Tibial artery (tissue), 4 donors: ENCODE measurements around the gene OR10A2.

Experiments
- DNase-seq, 2 donors: peaks; one replicate each; pipeline ENCODE4 v3.0.0-alpha.2; 2019
- H3K27ac ChIP-seq, 2 donors: fragments of 200-600 bp; sonication (generic) in 1 of 2; 1 replicate in 1 of 2; 2 replicates in 1 of 2; pipeline ENCODE4 v1.5.1; 2018 to 2019; ENCODE audit warnings: mild to moderate bottlenecking in 1 of 2
- H3K27me3 ChIP-seq, 2 donors: fragments of 200-600 bp; sonication (generic) in 1 of 2; one replicate each; pipeline versions ENCODE4 v1.5.1 to v1.6.0; 2016 to 2019
- H3K36me3 ChIP-seq, 3 donors: fragments of 200-600 bp; sonication (generic) in 2 of 3; one replicate each; pipeline ENCODE4 v1.5.1; 2016 to 2019; ENCODE audit warnings: mild to moderate bottlenecking in 2 of 3
- H3K4me1 ChIP-seq, 4 donors: fragments of 200-600 bp; sonication (generic) in 2 of 4; 1 replicate in 3 of 4; 2 replicates in 1 of 4; pipeline ENCODE4 v1.5.1; 2016 to 2019
- H3K4me3 ChIP-seq, 2 donors: fragments of 200-600 bp; sonication (generic) in 1 of 2; 1 replicate in 1 of 2; 2 replicates in 1 of 2; pipeline ENCODE4 v1.5.1; 2018 to 2019; ENCODE audit warnings: mild to moderate bottlenecking in 2 of 2
- H3K9me3 ChIP-seq, 3 donors: fragments of 200-600 bp; sonication (generic) in 1 of 3; one replicate each; pipeline ENCODE4 v1.5.1; 2016 to 2019
- intact Hi-C: fragments of 100-400 bp; cut with DNase I; formaldehyde crosslinking; loops from one replicate; pipeline ENCODE4 v1.15.0; 2023; ENCODE audit warnings: low total_unique reads
- TF ChIP-seq, protein P1 (sequence below), 2 experiments: fragments of 200-600 bp in 1 of 2; fragments of 450-650 bp in 1 of 2; IDR thresholded peaks; one replicate each; pipeline ENCODE4 v1.5.1; 2017 to 2019; ENCODE audit warnings: antibody characterized with exemption in 2 of 2, mild to moderate bottlenecking in 1 of 2, moderate library complexity in 1 of 2

OR10A2 gene

DNA sequence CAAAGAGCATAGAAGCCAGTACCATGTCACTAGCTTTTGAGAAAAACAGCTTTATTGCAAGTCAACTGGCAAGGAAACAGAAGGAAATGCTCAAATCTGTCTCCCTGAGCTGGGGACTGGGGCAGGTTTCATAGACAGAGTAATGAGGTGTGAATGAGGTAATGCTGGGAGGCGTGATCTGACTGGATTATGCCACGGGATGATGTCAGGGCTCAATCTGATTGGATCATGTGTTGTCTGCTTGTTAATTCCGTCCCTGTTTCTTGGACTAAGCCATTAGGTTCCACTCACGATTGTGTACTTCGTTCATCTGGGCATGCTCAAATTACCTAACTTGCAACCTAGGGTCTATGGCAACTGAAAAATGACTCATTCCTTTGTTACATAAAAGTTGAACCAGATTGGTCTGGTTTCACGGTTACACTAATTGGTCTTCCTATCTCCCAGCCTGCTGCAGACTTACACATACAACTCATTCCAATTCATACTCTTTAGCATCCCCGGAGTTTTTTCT lies 37.6 kb upstream of the OR10A2 start:
- H3K4me1 ChIP-seq: no peaks in the 10 kb centered on the region
- no peaks in the 10 kb centered on the region for H3K27me3 ChIP-seq
- H3K36me3 ChIP-seq: no peaks in the 10 kb centered on the region
- H3K4me3 ChIP-seq: no peak overlapping the region
- no peaks in the 10 kb centered on the region for H3K9me3 ChIP-seq
- TF ChIP-seq, protein P1, sequence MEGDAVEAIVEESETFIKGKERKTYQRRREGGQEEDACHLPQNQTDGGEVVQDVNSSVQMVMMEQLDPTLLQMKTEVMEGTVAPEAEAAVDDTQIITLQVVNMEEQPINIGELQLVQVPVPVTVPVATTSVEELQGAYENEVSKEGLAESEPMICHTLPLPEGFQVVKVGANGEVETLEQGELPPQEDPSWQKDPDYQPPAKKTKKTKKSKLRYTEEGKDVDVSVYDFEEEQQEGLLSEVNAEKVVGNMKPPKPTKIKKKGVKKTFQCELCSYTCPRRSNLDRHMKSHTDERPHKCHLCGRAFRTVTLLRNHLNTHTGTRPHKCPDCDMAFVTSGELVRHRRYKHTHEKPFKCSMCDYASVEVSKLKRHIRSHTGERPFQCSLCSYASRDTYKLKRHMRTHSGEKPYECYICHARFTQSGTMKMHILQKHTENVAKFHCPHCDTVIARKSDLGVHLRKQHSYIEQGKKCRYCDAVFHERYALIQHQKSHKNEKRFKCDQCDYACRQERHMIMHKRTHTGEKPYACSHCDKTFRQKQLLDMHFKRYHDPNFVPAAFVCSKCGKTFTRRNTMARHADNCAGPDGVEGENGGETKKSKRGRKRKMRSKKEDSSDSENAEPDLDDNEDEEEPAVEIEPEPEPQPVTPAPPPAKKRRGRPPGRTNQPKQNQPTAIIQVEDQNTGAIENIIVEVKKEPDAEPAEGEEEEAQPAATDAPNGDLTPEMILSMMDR (IDR thresholded peaks at IDR 0.05): no peak
- H3K27ac ChIP-seq: no peak overlapping the region
- intact Hi-C loops: no loop called here
- no peak for DNase-seq

DNA sequence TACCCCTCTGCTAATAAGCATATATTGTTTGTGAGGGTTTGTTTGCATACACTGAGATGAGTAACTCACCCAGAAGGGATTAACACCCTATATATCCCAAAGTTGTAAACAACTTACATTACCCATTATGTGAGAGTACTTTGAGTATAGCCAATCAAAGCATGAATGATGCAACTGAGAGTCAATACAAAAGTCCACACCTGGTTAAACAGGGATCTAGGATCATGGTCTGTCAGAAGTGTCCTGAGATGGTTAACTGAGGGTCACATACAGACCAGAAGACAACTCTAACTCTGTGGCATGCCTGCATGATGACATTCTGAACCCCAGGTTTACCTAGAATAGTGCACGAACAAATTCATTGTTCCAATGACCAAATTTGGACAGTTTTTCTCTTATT lies 34.8 kb upstream of the OR10A2 start:
- TF ChIP-seq, protein P1 (IDR thresholded peaks at IDR 0.05): no peak
- H3K4me3 ChIP-seq: no peak overlapping the region
- no peaks in the 10 kb centered on the region for H3K27me3 ChIP-seq
- no peak overlapping the region for H3K27ac ChIP-seq
- no peak for DNase-seq
- intact Hi-C loops: no loop called here
- no peaks in the 10 kb centered on the region for H3K36me3 ChIP-seq
- no peaks in the 10 kb centered on the region for H3K9me3 ChIP-seq
- no peaks in the 10 kb centered on the region for H3K4me1 ChIP-seq

DNA sequence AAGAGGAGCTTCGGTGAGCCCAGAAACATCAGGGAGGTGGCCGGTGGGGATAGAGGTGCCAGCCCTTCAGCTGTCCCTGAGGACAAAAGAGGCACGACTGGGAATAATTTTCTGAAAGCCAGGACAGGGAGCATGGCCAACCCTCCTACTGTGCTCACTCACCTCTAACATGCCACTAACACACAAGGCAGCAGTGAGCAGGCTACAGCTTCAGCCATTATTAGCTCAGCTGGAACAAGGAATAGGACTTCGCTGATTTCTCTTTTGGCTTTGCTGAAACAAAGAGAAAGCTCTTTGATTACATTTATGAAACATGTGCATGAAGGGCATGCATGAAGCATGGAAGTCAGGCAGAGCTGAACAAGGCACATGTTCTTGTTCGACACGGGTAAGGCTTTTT lies 29.5 kb upstream of the OR10A2 start:
- Histone ChIP-seq H3K4me1 (no peaks in the 10 kb centered on the region), H3K36me3 (no peaks in the 10 kb centered on the region), H3K9me3 (no peaks in the 10 kb centered on the region), H3K27ac (no peak overlapping the region), H3K27me3 (no peaks in the 10 kb centered on the region), H3K4me3 (no peak overlapping the region)
- TF ChIP-seq, protein P1 (IDR thresholded peaks at IDR 0.05): no peak
- DNase-seq: no peak
- intact Hi-C loops: no loop called here

DNA sequence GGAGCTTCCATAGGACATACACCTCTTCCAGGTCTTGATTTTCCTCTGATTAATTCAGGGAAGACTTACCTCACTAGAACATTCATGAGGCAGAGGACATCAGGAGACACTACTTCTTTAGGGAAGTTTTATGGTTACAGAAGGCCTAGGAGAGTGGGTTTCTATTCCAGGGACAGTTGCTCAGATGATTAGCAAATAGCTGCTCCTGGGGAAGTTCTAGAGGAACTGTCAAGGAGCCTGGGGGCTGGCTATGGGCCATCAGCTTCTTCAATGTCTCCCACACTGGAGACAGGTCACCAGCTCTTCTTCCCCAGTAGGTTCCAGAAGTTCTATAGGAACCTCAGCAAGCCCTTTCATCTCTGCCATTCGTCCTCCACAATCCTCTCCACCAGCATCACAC lies 28.8 kb upstream of the OR10A2 start:
- intact Hi-C loops: no loop called here
- H3K27ac ChIP-seq: no peak overlapping the region
- H3K9me3 ChIP-seq: no peaks in the 10 kb centered on the region
- no peak overlapping the region for H3K4me3 ChIP-seq
- DNase-seq: no peak
- no peaks in the 10 kb centered on the region for H3K4me1 ChIP-seq
- no peaks in the 10 kb centered on the region for H3K27me3 ChIP-seq
- TF ChIP-seq, protein P1 (IDR thresholded peaks at IDR 0.05): no peak
- H3K36me3 ChIP-seq: no peaks in the 10 kb centered on the region

DNA sequence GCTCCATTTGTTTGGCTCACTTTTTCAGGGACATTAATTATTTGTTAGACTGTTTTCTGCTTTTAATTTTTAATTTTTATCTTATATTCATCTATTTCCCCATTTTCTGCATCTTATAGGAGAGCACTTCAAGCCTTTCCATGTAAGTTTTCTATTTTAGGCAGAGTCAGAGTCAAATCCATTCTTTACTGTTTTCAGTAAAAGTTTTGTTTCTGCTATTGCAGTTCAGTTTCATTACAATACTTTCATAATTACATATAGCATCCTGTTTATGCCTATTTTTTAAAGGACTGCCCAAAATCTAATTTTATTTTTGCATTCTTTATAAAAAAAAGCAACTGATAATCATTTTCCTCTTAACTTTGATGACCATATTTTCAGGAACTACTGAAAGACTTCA lies 21.2 kb upstream of the OR10A2 start:
- TF ChIP-seq, protein P1 (IDR thresholded peaks at IDR 0.05): no peak
- H3K9me3 ChIP-seq: no peaks in the 10 kb centered on the region
- H3K4me1 ChIP-seq: no peaks in the 10 kb centered on the region
- H3K4me3 ChIP-seq: no peak overlapping the region
- DNase-seq: no peak
- intact Hi-C loops: no loop called here
- H3K27me3 ChIP-seq: no peaks in the 10 kb centered on the region
- H3K27ac ChIP-seq: no peak overlapping the region
- H3K36me3 ChIP-seq: no peaks in the 10 kb centered on the region

DNA sequence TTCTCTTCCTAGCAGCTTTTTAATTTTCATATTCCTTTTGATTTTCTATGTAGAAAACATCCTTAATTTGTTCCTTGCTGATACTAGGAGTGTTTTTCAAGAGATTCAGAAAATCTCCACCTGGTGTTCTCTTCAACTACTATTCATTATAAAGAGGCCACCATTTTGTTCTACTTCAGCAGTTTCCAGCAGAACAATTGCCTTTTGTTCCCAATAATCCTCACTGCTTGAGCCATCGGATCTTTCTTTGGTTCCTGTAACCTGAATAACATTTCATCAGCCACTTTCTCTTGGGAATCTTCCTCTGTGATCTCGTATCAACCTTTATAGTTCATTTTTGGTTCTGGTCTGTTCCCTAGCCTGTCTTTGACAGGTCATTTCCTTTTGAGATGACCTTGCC lies 19.2 kb upstream of the OR10A2 start:
- H3K27ac ChIP-seq: no peak overlapping the region
- no peaks in the 10 kb centered on the region for H3K9me3 ChIP-seq
- no peaks in the 10 kb centered on the region for H3K4me1 ChIP-seq
- intact Hi-C loops: no loop called here
- DNase-seq: no peak
- TF ChIP-seq, protein P1 (IDR thresholded peaks at IDR 0.05): no peak
- H3K4me3 ChIP-seq: no peak overlapping the region
- no peaks in the 10 kb centered on the region for H3K27me3 ChIP-seq
- no peaks in the 10 kb centered on the region for H3K36me3 ChIP-seq
